ENCODE measurements around the gene GNA12.

Gene GNA12

GRCh38 chr7:2774280-2774679 lies 69.8 kb downstream of the GNA12 start:
- TF ChIP-seq, protein P1, sequence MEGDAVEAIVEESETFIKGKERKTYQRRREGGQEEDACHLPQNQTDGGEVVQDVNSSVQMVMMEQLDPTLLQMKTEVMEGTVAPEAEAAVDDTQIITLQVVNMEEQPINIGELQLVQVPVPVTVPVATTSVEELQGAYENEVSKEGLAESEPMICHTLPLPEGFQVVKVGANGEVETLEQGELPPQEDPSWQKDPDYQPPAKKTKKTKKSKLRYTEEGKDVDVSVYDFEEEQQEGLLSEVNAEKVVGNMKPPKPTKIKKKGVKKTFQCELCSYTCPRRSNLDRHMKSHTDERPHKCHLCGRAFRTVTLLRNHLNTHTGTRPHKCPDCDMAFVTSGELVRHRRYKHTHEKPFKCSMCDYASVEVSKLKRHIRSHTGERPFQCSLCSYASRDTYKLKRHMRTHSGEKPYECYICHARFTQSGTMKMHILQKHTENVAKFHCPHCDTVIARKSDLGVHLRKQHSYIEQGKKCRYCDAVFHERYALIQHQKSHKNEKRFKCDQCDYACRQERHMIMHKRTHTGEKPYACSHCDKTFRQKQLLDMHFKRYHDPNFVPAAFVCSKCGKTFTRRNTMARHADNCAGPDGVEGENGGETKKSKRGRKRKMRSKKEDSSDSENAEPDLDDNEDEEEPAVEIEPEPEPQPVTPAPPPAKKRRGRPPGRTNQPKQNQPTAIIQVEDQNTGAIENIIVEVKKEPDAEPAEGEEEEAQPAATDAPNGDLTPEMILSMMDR (IDR thresholded peaks at IDR 0.05; ENCODE audit: insufficient read depth, missing control alignments), result no peak
- DNase-seq (ENCODE audit: insufficient read length, low spot score) (no peak), FAIRE-seq (no peak)

- FAIRE-seq (no peak), DNase-seq (ENCODE audit: insufficient read length, low spot score) (no peak)
- TF ChIP-seq, protein P1 (IDR thresholded peaks at IDR 0.05; ENCODE audit: insufficient read depth, missing control alignments), result no peak
These were observed 70.5 kb downstream of the GNA12 start for GRCh38 chr7:2773608-2774007.

DNA sequence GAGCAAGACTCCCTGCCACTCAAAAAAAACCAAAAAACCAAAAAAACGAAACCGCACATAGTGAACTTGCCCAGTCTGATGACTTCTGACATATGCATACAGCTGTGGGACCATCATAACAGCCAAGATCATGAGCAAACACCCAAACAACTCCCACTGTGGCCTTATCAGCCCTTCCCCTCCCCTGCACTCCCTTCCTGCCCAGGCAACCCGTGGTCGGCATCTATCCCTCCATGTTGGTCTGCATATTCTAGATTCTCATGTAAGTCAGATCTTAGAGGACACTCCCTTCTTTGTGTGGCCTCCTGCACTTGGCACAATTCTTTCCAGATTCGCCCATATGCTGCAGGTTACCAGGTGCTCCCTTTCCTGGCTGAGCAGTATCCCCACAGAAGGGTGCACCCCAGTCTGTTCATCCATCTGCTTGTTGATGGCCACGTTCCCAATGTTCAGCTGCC lies 72.8 kb downstream of the GNA12 start:
- no peak for FAIRE-seq
- no peak for DNase-seq (ENCODE audit: insufficient read length, low spot score)
- TF ChIP-seq, protein P1 (IDR thresholded peaks at IDR 0.05; ENCODE audit: insufficient read depth, missing control alignments), result no peak

- no peak for FAIRE-seq
- DNase-seq (ENCODE audit: insufficient read length, low spot score), result no peak
- TF ChIP-seq, protein P1 (IDR thresholded peaks at IDR 0.05; ENCODE audit: insufficient read depth, missing control alignments), result no peak
These were observed 79.5 kb downstream of the GNA12 start for GRCh38 chr7:2764621-2765020.

- DNase-seq (ENCODE audit: insufficient read length, low spot score) (no peak), FAIRE-seq (no peak)
- TF ChIP-seq, protein P1 (IDR thresholded peaks at IDR 0.05; ENCODE audit: insufficient read depth, missing control alignments), result no peak
These were observed 80.5 kb downstream of the GNA12 start for GRCh38 chr7:2763597-2763996.

GRCh38 chr7:2761801-2762497 lies 82.2 kb downstream of the GNA12 start:
- FAIRE-seq (no peak), DNase-seq (ENCODE audit: insufficient read length, low spot score) (no peak)
- TF ChIP-seq, protein P1 (IDR thresholded peaks at IDR 0.05; ENCODE audit: insufficient read depth, missing control alignments), result no peak

- TF ChIP-seq, protein P1 (IDR thresholded peaks at IDR 0.05; ENCODE audit: insufficient read depth, missing control alignments), result no peak
- no peak for FAIRE-seq
- no peak for DNase-seq (ENCODE audit: insufficient read length, low spot score)
These were observed 82.9 kb downstream of the GNA12 start for GRCh38 chr7:2761131-2761624.

All from D721Med (cell line).